Hematopoietic multipotent progenitor cell treated with erythropoietin and hydrocortisone succinate and interleukin-3 and kit ligand, for 6 days (in vitro differentiated cells): ENCODE data around the gene SMARCD1.

Experiments used
- DNase-seq: peaks from one replicate; pipeline ENCODE4 v3.0.0-alpha.2; 2015

Gene SMARCD1

GRCh38 chr12:50057000-50057841 lies 27.9 kb upstream of the SMARCD1 start, which contains the start of gene ASIC1:
TSS of gene ASIC1 (plus strand) at chr12:50057596. CDS start at chr12:50058767, 1,171 bp downstream.
- DNase-seq, result peak; percentile 59

GRCh38 chr12:50057896-50058670 lies 27.1 kb upstream of the SMARCD1 start:
- DNase-seq, result no peak

- no peak for DNase-seq
Observed at GRCh38 chr12:50058743-50059312, 26.3 kb upstream of the SMARCD1 start.

- DNase-seq, result peak; percentile 37
Observed at GRCh38 chr12:50059440-50060119, 25.6 kb upstream of the SMARCD1 start.

GRCh38 chr12:50060120-50060468 lies 25.0 kb upstream of the SMARCD1 start:
- DNase-seq, result no peak

- DNase-seq, result no peak
Observed at GRCh38 chr12:50061171-50061570, 24.0 kb upstream of the SMARCD1 start.

- no peak for DNase-seq
Observed at GRCh38 chr12:50061946-50062686, 23.0 kb upstream of the SMARCD1 start.

- peak; percentile 36 for DNase-seq
Observed at GRCh38 chr12:50062728-50063460, 22.2 kb upstream of the SMARCD1 start.

GRCh38 chr12:50065726-50066310 lies 19.3 kb upstream of the SMARCD1 start:
- DNase-seq, result no peak

- no peak for DNase-seq
Observed at GRCh38 chr12:50066402-50066801, 18.7 kb upstream of the SMARCD1 start.

GRCh38 chr12:50069069-50069468 lies 16.1 kb upstream of the SMARCD1 start:
- no peak for DNase-seq

GRCh38 chr12:50069539-50069938 lies 15.6 kb upstream of the SMARCD1 start:
- DNase-seq, result no peak

GRCh38 chr12:50070314-50071060 lies 14.7 kb upstream of the SMARCD1 start:
- DNase-seq, result peak; percentile 86

- no peak for DNase-seq
Observed at GRCh38 chr12:50072198-50072907, 12.8 kb upstream of the SMARCD1 start.

- DNase-seq, result no peak
Observed at GRCh38 chr12:50073206-50073605, 11.9 kb upstream of the SMARCD1 start.

- DNase-seq, result no peak
Observed at GRCh38 chr12:50073712-50074111, 11.4 kb upstream of the SMARCD1 start.

GRCh38 chr12:50074936-50075807 lies 10.0 kb upstream of the SMARCD1 start:
- DNase-seq, result peak; percentile 90

GRCh38 chr12:50075808-50076170 lies 9.4 kb upstream of the SMARCD1 start:
- no peak for DNase-seq

- no peak for DNase-seq
Observed at GRCh38 chr12:50077099-50077498, 8.0 kb upstream of the SMARCD1 start.
